ENCODE data around the gene FAM180A. TPM values are rescaled to one million over a fixed set of nuclear protein-coding genes. Genes with fewer than 3 reads are reported as not detected.

The FAM180A gene
- total and polyA plus RNA-seq, 2 experiments from 2014 or later = not detected

DNA sequence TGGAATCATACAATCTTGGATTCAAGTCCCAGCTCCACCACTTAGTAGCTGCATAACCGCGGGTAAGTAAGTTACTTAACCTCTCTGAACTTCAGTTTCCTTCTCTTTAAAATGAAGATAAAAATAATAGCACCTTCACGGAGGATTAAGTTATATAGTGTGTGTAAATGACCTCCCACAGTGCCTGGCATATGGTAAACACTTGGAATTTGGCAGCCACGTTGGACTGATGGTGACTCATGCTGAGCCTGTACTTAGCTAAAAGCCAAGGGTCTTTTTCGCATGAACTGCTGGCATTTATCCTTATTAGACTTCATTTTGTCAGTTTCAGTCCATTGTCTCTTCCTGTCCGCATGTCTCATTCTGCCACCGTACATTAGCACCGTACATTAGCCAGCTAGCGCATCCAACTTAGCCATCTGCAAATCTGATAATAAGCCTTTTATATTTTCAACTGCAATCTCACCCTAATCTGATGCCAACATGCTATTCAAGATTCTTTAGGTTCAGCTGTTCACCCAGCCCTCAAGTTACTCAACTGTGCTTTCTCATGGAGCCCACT, 31.9 kb downstream of the FAM180A start (continued):
- TF ChIP-seq, protein P1, sequence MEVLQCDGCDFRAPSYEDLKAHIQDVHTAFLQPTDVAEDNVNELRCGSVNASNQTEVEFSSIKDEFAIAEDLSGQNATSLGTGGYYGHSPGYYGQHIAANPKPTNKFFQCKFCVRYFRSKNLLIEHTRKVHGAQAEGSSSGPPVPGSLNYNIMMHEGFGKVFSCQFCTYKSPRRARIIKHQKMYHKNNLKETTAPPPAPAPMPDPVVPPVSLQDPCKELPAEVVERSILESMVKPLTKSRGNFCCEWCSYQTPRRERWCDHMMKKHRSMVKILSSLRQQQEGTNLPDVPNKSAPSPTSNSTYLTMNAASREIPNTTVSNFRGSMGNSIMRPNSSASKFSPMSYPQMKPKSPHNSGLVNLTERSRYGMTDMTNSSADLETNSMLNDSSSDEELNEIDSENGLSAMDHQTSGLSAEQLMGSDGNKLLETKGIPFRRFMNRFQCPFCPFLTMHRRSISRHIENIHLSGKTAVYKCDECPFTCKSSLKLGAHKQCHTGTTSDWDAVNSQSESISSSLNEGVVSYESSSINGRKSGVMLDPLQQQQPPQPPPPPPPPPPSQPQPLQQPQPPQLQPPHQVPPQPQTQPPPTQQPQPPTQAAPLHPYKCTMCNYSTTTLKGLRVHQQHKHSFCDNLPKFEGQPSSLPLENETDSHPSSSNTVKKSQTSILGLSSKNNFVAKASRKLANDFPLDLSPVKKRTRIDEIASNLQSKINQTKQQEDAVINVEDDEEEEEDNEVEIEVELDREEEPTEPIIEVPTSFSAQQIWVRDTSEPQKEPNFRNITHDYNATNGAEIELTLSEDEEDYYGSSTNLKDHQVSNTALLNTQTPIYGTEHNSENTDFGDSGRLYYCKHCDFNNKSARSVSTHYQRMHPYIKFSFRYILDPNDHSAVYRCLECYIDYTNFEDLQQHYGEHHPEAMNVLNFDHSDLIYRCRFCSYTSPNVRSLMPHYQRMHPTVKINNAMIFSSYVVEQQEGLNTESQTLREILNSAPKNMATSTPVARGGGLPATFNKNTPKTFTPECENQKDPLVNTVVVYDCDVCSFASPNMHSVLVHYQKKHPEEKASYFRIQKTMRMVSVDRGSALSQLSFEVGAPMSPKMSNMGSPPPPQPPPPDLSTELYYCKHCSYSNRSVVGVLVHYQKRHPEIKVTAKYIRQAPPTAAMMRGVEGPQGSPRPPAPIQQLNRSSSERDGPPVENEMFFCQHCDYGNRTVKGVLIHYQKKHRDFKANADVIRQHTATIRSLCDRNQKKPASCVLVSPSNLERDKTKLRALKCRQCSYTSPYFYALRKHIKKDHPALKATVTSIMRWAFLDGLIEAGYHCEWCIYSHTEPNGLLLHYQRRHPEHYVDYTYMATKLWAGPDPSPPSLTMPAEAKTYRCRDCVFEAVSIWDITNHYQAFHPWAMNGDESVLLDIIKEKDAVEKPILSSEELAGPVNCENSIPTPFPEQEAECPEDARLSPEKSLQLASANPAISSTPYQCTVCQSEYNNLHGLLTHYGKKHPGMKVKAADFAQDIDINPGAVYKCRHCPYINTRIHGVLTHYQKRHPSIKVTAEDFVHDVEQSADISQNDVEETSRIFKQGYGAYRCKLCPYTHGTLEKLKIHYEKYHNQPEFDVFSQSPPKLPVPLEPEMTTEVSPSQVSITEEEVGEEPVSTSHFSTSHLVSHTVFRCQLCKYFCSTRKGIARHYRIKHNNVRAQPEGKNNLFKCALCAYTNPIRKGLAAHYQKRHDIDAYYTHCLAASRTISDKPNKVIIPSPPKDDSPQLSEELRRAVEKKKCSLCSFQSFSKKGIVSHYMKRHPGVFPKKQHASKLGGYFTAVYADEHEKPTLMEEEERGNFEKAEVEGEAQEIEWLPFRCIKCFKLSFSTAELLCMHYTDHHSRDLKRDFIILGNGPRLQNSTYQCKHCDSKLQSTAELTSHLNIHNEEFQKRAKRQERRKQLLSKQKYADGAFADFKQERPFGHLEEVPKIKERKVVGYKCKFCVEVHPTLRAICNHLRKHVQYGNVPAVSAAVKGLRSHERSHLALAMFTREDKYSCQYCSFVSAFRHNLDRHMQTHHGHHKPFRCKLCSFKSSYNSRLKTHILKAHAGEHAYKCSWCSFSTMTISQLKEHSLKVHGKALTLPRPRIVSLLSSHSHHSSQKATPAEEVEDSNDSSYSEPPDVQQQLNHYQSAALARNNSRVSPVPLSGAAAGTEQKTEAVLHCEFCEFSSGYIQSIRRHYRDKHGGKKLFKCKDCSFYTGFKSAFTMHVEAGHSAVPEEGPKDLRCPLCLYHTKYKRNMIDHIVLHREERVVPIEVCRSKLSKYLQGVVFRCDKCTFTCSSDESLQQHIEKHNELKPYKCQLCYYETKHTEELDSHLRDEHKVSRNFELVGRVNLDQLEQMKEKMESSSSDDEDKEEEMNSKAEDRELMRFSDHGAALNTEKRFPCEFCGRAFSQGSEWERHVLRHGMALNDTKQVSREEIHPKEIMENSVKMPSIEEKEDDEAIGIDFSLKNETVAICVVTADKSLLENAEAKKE (CRISPR knock-in tag; IDR thresholded peaks at IDR 0.05) = no peak

DNA sequence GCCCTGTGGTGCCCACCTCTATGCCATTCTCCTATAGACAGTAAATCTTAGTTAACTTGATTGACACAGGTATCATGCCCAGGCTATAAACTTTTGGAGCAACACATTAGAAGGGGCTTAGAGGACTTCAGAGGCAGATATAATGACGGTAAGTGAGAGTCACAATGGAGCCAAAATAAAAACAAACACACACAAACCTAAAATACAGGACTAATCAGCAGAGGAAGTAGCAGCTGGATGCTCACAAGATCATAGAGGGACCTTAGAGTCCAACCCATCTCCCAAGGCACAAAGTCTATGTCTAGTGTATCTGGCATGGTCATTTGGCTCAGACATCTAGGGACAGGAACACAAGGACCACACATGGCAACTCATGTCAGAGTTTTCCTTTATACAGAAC, 32.9 kb downstream of the FAM180A start:
- no peaks in the 10 kb centered on the region for H3K27me3 ChIP-seq (ENCODE audit: insufficient read depth)
- no peak overlapping the region for H3K4me2 ChIP-seq
- H4K20me1 ChIP-seq (replicated peaks; ENCODE audit: insufficient read depth) = no peaks in the 10 kb centered on the region
- Mint-ChIP-seq H3K27me3 (ENCODE audit: insufficient read depth, low read depth, poor library complexity) (no peaks in the 10 kb centered on the region), H3K4me1 (peaks cover 12% of the 10 kb centered on the region), H3K27ac (no peak overlapping the region), H3K4me3 (no peak overlapping the region), H3K9me3 (no peaks in the 10 kb centered on the region), H3K36me3 (ENCODE audit: low read depth) (no peaks in the 10 kb centered on the region)
- no peaks in the 10 kb centered on the region for H3K79me2 ChIP-seq (replicated peaks; ENCODE audit: insufficient read depth)
- no peak overlapping the region for H3K4me3 ChIP-seq
- peaks cover 13% of the 10 kb centered on the region for H3K4me1 ChIP-seq (ENCODE audit: insufficient read depth)
- no peak for DNase-seq (ENCODE audit: low spot score)
- no peak for ATAC-seq
- no peak overlapping the region for H2AFZ ChIP-seq
- H3K36me3 ChIP-seq (ENCODE audit: insufficient read depth) = no peaks in the 10 kb centered on the region
- no peaks in the 10 kb centered on the region for H3K9me2 ChIP-seq (ENCODE audit: insufficient read depth)
- H3K27ac ChIP-seq (ENCODE audit: low read depth) = no peak overlapping the region
- 0 out of 2 replicates have a peak, but pooled peaks cover 6% of the 10 kb centered on the region for H3F3A ChIP-seq (replicated peaks; ENCODE audit: low read depth)
- no peak for TF ChIP-seq ZNF331 (CRISPR knock-in tag; IDR thresholded peaks at IDR 0.05; ENCODE audit: low read depth)
- TF ChIP-seq, protein P2, sequence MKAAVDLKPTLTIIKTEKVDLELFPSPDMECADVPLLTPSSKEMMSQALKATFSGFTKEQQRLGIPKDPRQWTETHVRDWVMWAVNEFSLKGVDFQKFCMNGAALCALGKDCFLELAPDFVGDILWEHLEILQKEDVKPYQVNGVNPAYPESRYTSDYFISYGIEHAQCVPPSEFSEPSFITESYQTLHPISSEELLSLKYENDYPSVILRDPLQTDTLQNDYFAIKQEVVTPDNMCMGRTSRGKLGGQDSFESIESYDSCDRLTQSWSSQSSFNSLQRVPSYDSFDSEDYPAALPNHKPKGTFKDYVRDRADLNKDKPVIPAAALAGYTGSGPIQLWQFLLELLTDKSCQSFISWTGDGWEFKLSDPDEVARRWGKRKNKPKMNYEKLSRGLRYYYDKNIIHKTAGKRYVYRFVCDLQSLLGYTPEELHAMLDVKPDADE (IDR thresholded peaks at IDR 0.05) = no peak
- TF ChIP-seq, protein P1 (CRISPR knock-in tag; IDR thresholded peaks at IDR 0.05) = no peak
- TF ChIP-seq EZH2phosphoT487 (IDR thresholded peaks at IDR 0.05; ENCODE audit: unreplicated experiment) = no peak
- TF ChIP-seq, protein P3, sequence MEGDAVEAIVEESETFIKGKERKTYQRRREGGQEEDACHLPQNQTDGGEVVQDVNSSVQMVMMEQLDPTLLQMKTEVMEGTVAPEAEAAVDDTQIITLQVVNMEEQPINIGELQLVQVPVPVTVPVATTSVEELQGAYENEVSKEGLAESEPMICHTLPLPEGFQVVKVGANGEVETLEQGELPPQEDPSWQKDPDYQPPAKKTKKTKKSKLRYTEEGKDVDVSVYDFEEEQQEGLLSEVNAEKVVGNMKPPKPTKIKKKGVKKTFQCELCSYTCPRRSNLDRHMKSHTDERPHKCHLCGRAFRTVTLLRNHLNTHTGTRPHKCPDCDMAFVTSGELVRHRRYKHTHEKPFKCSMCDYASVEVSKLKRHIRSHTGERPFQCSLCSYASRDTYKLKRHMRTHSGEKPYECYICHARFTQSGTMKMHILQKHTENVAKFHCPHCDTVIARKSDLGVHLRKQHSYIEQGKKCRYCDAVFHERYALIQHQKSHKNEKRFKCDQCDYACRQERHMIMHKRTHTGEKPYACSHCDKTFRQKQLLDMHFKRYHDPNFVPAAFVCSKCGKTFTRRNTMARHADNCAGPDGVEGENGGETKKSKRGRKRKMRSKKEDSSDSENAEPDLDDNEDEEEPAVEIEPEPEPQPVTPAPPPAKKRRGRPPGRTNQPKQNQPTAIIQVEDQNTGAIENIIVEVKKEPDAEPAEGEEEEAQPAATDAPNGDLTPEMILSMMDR (conservative IDR thresholded peaks at IDR 0.05; ENCODE audit: low read depth in 2 of 2) = no peak
- no peak for TF ChIP-seq POLR2AphosphoS5 (IDR thresholded peaks at IDR 0.05; ENCODE audit: low read depth)
